GM12891 (cell line): ENCODE measurements around the gene PDLIM4.

ENCODE experiments used
- DNase-seq: peaks from one replicate; pipeline ENCODE4 v3.0.0; 2011; ENCODE audit warnings: low spot score; ENCODE audit not compliant: insufficient read length
- FAIRE-seq: peaks from 2 replicates; lab custom pipeline; 2011; peaks lifted over from hg19 to GRCh38; lab: Jason Lieb, UNC
- PAX5 ChIP-seq: IDR thresholded peaks from 2 replicates; pipeline ENCODE4 v1.6.1; 2011; ENCODE audit warnings: low read length, moderate library complexity, mild to moderate bottlenecking; ENCODE audit not compliant: insufficient read depth, severe bottlenecking
- POLR2A ChIP-seq: IDR thresholded peaks from 2 replicates; pipeline ENCODE4 v1.6.1; 2011; ENCODE audit warnings: low read depth, low read length, control low read depth
- POLR2AphosphoS5 ChIP-seq: IDR thresholded peaks from 2 replicates; pipeline ENCODE4 v1.6.1; 2011; ENCODE audit warnings: low read depth, low read length, control low read depth
- POU2F2 ChIP-seq: IDR thresholded peaks from 2 replicates; pipeline ENCODE4 v1.6.1; 2011; ENCODE audit warnings: low read depth, mild to moderate bottlenecking, control low read depth, low read length, moderate library complexity
- SPI1 ChIP-seq: IDR thresholded peaks from 2 replicates; pipeline ENCODE4 v1.6.1; 2011; ENCODE audit warnings: low read depth, low read length, control low read depth
- TAF1 ChIP-seq: IDR thresholded peaks from 2 replicates; pipeline ENCODE4 v1.6.1; 2011; ENCODE audit warnings: low read depth, low read length, control low read depth

The PDLIM4 gene

GRCh38 chr5:132218321-132218720 is 39.2 kb upstream of the PDLIM4 start:
- DNase-seq, result no peak
- no peak for FAIRE-seq
- no peak for TF ChIP-seq PAX5
- no peak for TF ChIP-seq SPI1
- no peak for TF ChIP-seq POLR2A
- TF ChIP-seq POU2F2, result no peak
- no peak for TF ChIP-seq POLR2AphosphoS5
- TF ChIP-seq TAF1, result no peak

- DNase-seq (no peak), FAIRE-seq (no peak)
- TF ChIP-seq PAX5, result no peak
- TF ChIP-seq SPI1, result no peak
- no peak for TF ChIP-seq POLR2A
- no peak for TF ChIP-seq TAF1
- no peak for TF ChIP-seq POU2F2
- no peak for TF ChIP-seq POLR2AphosphoS5
These were observed 38.1 kb upstream of the PDLIM4 start for GRCh38 chr5:132219289-132219970.

- TF ChIP-seq POLR2AphosphoS5 (no peak), POLR2A (no peak), SPI1 (no peak), PAX5 (no peak), TAF1 (no peak), POU2F2 (no peak)
- DNase-seq (no peak), FAIRE-seq (no peak)
These were observed 37.5 kb upstream of the PDLIM4 start for GRCh38 chr5:132219981-132220380.

- DNase-seq, result no peak
- TF ChIP-seq TAF1 (no peak), POU2F2 (no peak), POLR2AphosphoS5 (no peak), PAX5 (no peak)
- no peak for FAIRE-seq
These were observed 37.0 kb upstream of the PDLIM4 start for GRCh38 chr5:132220491-132220890.

- peak; percentile 60 for FAIRE-seq
- no peak for TF ChIP-seq TAF1
- TF ChIP-seq SPI1, result no peak
- TF ChIP-seq POLR2AphosphoS5, result no peak
- DNase-seq, result no peak
These were observed 35.5 kb upstream of the PDLIM4 start for GRCh38 chr5:132221781-132222648.

- DNase-seq, result no peak
- no peak for TF ChIP-seq POLR2AphosphoS5
- no peak for TF ChIP-seq PAX5
- TF ChIP-seq SPI1, result peak; percentile 93
- TF ChIP-seq POLR2A, result no peak
- peak; percentile 92 for FAIRE-seq
These were observed 34.9 kb upstream of the PDLIM4 start for GRCh38 chr5:132222649-132223038.

- TF ChIP-seq SPI1, result no peak
- no peak for TF ChIP-seq PAX5
- no peak for TF ChIP-seq TAF1
- TF ChIP-seq POLR2A, result no peak
- no peak for TF ChIP-seq POLR2AphosphoS5
- TF ChIP-seq POU2F2, result no peak
- FAIRE-seq (no peak), DNase-seq (no peak)
These were observed 33.6 kb upstream of the PDLIM4 start for GRCh38 chr5:132223861-132224260.

- FAIRE-seq, result no peak
These were observed 32.8 kb upstream of the PDLIM4 start for GRCh38 chr5:132224716-132225115.

GRCh38 chr5:132225165-132226032 is 32.1 kb upstream of the PDLIM4 start:
- FAIRE-seq (no peak), DNase-seq (no peak)
- TF ChIP-seq SPI1, result no peak
- TF ChIP-seq POU2F2, result no peak
- TF ChIP-seq POLR2AphosphoS5, result no peak
- TF ChIP-seq PAX5, result no peak
- no peak for TF ChIP-seq POLR2A
- no peak for TF ChIP-seq TAF1

More at GRCh38 chr5:132224716-132225115, 32.8 kb upstream of the PDLIM4 start:
- TF ChIP-seq POLR2AphosphoS5 (no peak), PAX5 (no peak), POLR2A (no peak), TAF1 (no peak), SPI1 (no peak), POU2F2 (no peak)
- no peak for DNase-seq
